Mucosa of rectum (tissue), 2 donors: Measurements from ENCODE around the gene STX16.

Experiments used
- H3K27ac ChIP-seq, 2 donors: one replicate each; pipeline ENCODE4 v1.7.0; 2013; ENCODE audit warnings: inconsistent platforms in 2 of 2, low read depth in 2 of 2, low read length in 2 of 2
- H3K27me3 ChIP-seq, 2 donors: one replicate each; pipeline ENCODE4 v1.7.0; 2013; ENCODE audit warnings: low read length in 2 of 2; ENCODE audit not compliant: control insufficient read depth in 2 of 2, insufficient read depth in 2 of 2
- H3K36me3 ChIP-seq, 2 donors: one replicate each; pipeline ENCODE4 v1.7.0; 2013; ENCODE audit warnings: low read length in 2 of 2; ENCODE audit not compliant: control insufficient read depth in 2 of 2, insufficient read depth in 2 of 2
- H3K4me1 ChIP-seq, 2 donors: one replicate each; pipeline ENCODE4 v1.7.0; 2013; ENCODE audit warnings: low read length in 2 of 2, mild to moderate bottlenecking in 1 of 2; ENCODE audit not compliant: control insufficient read depth in 2 of 2, insufficient read depth in 2 of 2
- H3K4me3 ChIP-seq, 2 donors: one replicate each; pipeline ENCODE4 v1.7.0; 2013; ENCODE audit warnings: low read length in 2 of 2
- H3K9ac ChIP-seq, 2 donors: one replicate each; pipeline ENCODE4 v1.7.0; 2013; ENCODE audit warnings: low read length in 2 of 2, low read depth in 1 of 2, mild to moderate bottlenecking in 1 of 2
- H3K9me3 ChIP-seq, 2 donors: one replicate each; pipeline ENCODE4 v1.7.0; 2013; ENCODE audit warnings: low read length in 2 of 2; ENCODE audit not compliant: control insufficient read depth in 2 of 2
- donor health status: healthy.
- donor health status: Normal muscosa, but diverticular disease.

The STX16 gene

DNA sequence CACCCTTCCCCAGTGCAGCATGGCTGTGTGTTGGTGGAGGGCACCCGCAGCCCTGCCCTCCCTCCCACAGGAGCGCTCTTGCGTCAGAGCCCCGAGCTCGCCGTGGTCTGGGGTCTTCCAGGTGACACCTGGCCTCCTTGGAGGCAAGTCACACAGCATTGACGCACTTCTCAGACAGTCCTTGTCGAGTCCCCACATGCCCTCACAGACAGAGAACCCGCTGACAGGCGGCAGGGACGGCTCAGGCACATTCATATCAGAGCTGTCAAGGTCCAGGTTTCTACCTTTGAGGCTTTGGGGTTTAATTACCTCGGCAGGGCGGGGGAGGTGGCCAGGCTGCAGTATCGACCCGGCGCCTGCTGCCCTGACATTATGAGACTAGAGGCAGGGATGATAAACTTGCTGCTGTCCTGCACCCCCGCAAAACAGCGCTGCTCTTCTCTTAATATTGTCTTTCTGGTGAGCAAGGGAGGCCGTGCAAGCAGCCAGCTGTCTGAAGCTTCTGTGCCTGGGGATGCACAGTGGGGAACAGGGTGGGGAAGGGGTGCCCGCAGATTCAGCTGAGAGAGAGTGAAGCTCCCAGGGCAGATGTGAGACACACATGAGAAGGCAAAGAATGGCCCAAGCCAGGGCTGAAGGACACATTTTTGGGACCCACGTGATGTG lies 46.3 kb downstream of the STX16 start:
- Histone ChIP-seq H3K27me3 (no peaks in the 10 kb centered on the region), H3K27ac (no peak overlapping the region), H3K4me3 (no peak overlapping the region), H3K9ac (no peak overlapping the region), H3K36me3 (peaks cover 24 to 42% of the 10 kb centered on the region in 2 donors), H3K9me3 (no peaks in the 10 kb centered on the region), H3K4me1 (peaks cover 8 to 14% of the 10 kb centered on the region in 2 donors)

GRCh38 chr20:58697867-58698703 lies 47.0 kb downstream of the STX16 start:
- H3K9ac ChIP-seq, result no peak overlapping the region
- no peak overlapping the region for H3K27ac ChIP-seq
- peaks cover 29 to 48% of the 10 kb centered on the region in 2 donors for H3K36me3 ChIP-seq
- peaks cover 8 to 14% of the 10 kb centered on the region in 2 donors for H3K4me1 ChIP-seq
- no peaks in the 10 kb centered on the region for H3K27me3 ChIP-seq
- no peak overlapping the region for H3K4me3 ChIP-seq
- no peaks in the 10 kb centered on the region for H3K9me3 ChIP-seq

- Histone ChIP-seq H3K4me1 (peaks cover 0 to 7% of the 10 kb centered on the region in 2 donors), H3K9ac (no peak overlapping the region), H3K27me3 (no peaks in the 10 kb centered on the region), H3K4me3 (no peak overlapping the region), H3K36me3 (peaks cover 37 to 57% of the 10 kb centered on the region in 2 donors), H3K9me3 (no peaks in the 10 kb centered on the region), H3K27ac (no peak overlapping the region)
Measured at GRCh38 chr20:58698741-58699622, 47.9 kb downstream of the STX16 start.

- Histone ChIP-seq H3K4me1 (peaks cover 0 to 2% of the 10 kb centered on the region in 2 donors), H3K27me3 (no peaks in the 10 kb centered on the region), H3K9me3 (no peaks in the 10 kb centered on the region), H3K27ac (no peak overlapping the region), H3K9ac (no peak overlapping the region), H3K36me3 (peaks cover 38 to 59% of the 10 kb centered on the region in 2 donors), H3K4me3 (no peak overlapping the region)
Measured at GRCh38 chr20:58699623-58700107, 48.6 kb downstream of the STX16 start.

DNA sequence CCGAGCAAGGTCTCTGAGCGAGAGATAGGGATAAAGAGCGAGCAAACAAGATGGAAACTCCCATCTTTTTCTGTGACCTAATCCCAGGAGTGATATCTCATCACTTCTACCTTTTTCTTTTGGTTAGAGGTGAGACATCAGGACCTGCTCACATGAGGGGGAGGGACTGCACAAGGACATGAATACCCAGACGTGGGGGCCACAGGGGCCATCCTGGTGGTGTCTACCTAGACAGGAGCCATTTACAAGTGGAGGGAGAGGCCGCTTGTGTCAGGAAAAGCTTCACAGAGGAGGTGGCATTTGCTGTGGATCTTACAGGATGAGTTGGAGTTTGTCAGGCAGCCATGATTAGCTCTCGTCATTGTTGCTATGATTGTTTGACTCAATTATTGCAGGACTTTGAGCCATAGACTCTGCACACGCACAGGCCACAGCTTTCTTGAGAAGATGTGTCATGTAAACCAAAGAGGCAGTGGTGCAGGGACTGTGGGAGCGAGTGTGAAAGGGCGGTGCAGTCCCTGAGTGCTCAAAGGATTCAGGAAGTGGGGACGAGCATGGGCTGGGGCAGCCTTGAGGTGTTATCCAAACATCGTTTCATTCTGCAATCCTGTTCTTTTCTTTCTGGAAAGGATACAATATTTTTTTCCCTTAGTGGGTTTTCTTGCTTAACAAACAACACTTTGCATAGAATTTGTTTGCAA lies 49.2 kb downstream of the STX16 start:
- Histone ChIP-seq H3K36me3 (peaks cover 38 to 56% of the 10 kb centered on the region in 2 donors), H3K4me3 (no peak overlapping the region), H3K27ac (no peak overlapping the region), H3K4me1 (no peaks in the 10 kb centered on the region), H3K9ac (no peak overlapping the region), H3K9me3 (no peaks in the 10 kb centered on the region), H3K27me3 (no peaks in the 10 kb centered on the region)

DNA sequence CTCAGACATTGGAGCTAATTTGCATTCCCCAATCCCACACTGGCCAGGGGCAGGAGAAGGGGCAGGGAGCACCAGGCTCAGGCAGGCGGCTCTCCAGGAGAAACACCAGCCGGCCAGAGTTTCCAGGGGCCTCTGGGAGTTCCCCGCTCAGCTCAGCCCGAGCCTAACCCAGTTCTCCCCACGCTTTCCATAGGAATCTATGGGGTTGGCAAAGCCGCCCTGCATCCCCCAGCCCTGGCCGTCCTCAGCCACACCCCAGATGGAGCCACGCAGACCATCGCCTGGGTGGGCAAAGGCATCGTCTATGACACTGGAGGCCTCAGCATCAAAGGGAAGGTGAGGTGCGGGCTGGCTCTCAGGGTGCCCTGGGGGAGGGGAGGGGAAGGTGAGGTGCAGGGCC lies 49.7 kb downstream of the STX16 start:
- Histone ChIP-seq H3K27me3 (no peaks in the 10 kb centered on the region), H3K36me3 (peaks cover 41 to 51% of the 10 kb centered on the region in 2 donors), H3K4me1 (no peaks in the 10 kb centered on the region), H3K9me3 (no peaks in the 10 kb centered on the region), H3K27ac (no peak overlapping the region), H3K9ac (no peak overlapping the region), H3K4me3 (no peak overlapping the region)

- H3K9me3 ChIP-seq, result no peaks in the 10 kb centered on the region
Measured at GRCh38 chr20:58701431-58702160, 50.5 kb downstream of the STX16 start.

DNA sequence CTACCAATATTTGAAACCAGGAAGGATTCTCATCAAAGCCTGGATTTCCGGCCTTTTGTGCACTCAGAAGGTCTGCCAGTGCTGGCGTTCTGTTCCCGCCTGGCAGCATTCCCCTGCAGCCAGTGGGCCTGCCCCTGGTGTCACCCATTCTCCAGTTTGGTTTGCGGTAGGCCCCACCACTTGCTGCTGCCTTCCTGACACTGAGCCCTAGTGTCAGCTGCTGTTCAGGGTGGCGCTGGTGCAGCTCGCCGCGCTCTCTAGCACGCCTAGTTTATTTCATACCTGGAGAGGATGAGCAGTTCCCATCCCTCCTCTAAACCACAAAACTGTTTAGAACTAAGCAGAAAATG lies 51.1 kb downstream of the STX16 start:
- no peak overlapping the region for H3K9ac ChIP-seq
- no peak overlapping the region for H3K4me3 ChIP-seq
- no peaks in the 10 kb centered on the region for H3K27me3 ChIP-seq
- H3K9me3 ChIP-seq, result no peaks in the 10 kb centered on the region
- H3K36me3 ChIP-seq, result peaks cover 30 to 41% of the 10 kb centered on the region in 2 donors
- H3K4me1 ChIP-seq, result no peaks in the 10 kb centered on the region
- no peak overlapping the region for H3K27ac ChIP-seq

More at GRCh38 chr20:58701431-58702160, 50.5 kb downstream of the STX16 start:
- Histone ChIP-seq H3K4me3 (no peak overlapping the region), H3K4me1 (no peaks in the 10 kb centered on the region), H3K9ac (no peak overlapping the region), H3K36me3 (peaks cover 35 to 46% of the 10 kb centered on the region in 2 donors), H3K27ac (no peak overlapping the region), H3K27me3 (no peaks in the 10 kb centered on the region)
